IgD-negative memory B cell (primary cell): ENCODE data around the gene GTF2H1. TPM values are rescaled to one million over a fixed set of nuclear protein-coding genes. Genes with fewer than 3 reads are reported as not detected.
A peak's percentile ranks its signal among the peaks of the same experiment; 100 is the strongest.
"Not testable (repeated sequence)": the region's sequence is repeated elsewhere in the genome, so short reads cannot be mapped to it uniquely, and the experiment has no call there.

Experiments used
- H3K27ac Mint-ChIP-seq, 3 donors: one replicate each; pipeline ENCODE4 v1.8.0; 2020 to 2022; ENCODE audit warnings: mild to moderate bottlenecking in 3 of 3, mixed read lengths in 3 of 3, moderate library complexity in 1 of 3
- H3K27me3 Mint-ChIP-seq: one replicate; pipeline ENCODE4 v1.8.0; 2021; ENCODE audit warnings: mixed read lengths
- H3K36me3 Mint-ChIP-seq: one replicate; pipeline ENCODE4 v1.8.0; 2020; ENCODE audit warnings: mild to moderate bottlenecking, mixed read lengths
- H3K4me1 Mint-ChIP-seq, 3 donors: one replicate each; pipeline ENCODE4 v1.8.0; 2020 to 2022; ENCODE audit warnings: mixed read lengths in 3 of 3, mild to moderate bottlenecking in 1 of 3
- H3K4me3 Mint-ChIP-seq, 4 donors: one replicate each; pipeline ENCODE4 v1.8.0; 2020 to 2022; ENCODE audit warnings: mild to moderate bottlenecking in 4 of 4, mixed read lengths in 4 of 4, moderate library complexity in 3 of 4
- H3K9me3 Mint-ChIP-seq, 3 donors: one replicate each; pipeline ENCODE4 v1.8.0; 2020 to 2021; ENCODE audit warnings: mixed read lengths in 3 of 3, mild to moderate bottlenecking in 1 of 3
- polyA plus RNA-seq: library from polyadenylated mRNA; unstranded; fragments of 300-500 nt; fragmentation: Illumina TruSeq; gene quantifications from one replicate; pipeline ENCODE4 v1.2.3, GENCODE V29; 2021

Gene GTF2H1
- polyA plus RNA-seq, 1 donor from 2014 or later = 34.4 TPM

DNA sequence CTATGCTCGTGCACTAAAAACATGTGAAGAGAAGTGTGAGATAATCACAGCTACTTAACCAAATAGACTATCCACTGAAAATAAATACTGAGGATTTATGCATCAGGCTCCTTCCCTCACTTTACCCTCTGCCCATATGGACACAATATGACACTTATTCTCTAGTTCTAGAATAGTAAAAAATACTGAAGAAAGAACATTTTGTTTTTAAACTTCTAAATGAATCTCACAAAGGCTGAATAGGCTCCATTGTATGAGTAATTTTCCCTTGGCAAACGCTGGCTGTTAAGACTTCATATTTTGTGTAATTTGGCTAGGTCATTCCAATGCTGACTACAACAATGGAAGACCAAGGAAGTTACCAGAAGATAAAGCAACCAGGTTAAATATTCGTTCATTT is 10.4 kb upstream of the GTF2H1 start:
- no peaks in the 10 kb centered on the region for H3K27me3 Mint-ChIP-seq
- H3K27ac Mint-ChIP-seq = no peak overlapping the region
- H3K9me3 Mint-ChIP-seq = no peaks in the 10 kb centered on the region
- H3K4me1 Mint-ChIP-seq = peaks cover 20 to 23% (median 20%) of the 10 kb centered on the region in 3 donors
- H3K36me3 Mint-ChIP-seq = peaks cover 13% of the 10 kb centered on the region
- H3K4me3 Mint-ChIP-seq = peak overlapping the region in 1 of 4 donors; percentile 87

DNA sequence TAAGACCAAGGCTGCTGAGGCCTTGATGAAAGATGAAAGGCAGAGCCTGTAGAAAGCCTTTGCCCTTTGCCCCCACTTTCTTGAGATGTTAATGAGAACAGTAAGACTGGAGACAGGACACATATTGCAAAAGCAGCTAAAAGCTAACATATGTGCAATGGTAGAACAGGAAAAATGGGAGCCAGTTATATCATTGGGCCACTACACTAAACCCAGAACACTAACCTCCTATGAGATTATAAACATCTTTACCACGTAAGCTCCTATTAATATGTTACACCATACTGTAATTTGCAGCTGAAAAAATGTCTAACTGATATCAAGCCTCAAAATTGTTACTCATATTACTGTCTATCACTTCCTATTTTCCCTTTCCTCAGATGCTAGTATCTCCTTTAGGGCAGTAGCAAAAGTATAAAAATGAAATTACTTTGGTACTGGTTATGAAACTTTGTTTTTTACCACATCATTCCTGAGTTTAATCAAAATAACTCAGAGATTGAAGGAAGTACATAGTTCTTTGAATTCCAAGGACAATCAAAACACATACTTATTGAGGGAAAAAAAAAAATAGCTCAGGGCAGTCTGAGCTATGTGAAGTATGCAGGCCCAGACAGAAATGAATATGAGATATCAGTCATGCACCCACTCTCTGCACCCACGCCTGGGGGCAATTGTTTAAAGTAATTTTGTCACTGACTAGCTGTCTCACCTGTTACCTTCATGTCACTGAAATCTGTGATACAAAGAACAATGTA is 9.5 kb upstream of the GTF2H1 start:
- Mint-ChIP-seq H3K9me3 (no peaks in the 10 kb centered on the region), H3K4me1 (peaks cover 21 to 25% (median 23%) of the 10 kb centered on the region in 3 donors), H3K36me3 (peaks cover 12% of the 10 kb centered on the region), H3K27ac (peak overlapping the region in 1 of 3 donors; percentile 16), H3K4me3 (no peak overlapping the region), H3K27me3 (no peaks in the 10 kb centered on the region)

DNA sequence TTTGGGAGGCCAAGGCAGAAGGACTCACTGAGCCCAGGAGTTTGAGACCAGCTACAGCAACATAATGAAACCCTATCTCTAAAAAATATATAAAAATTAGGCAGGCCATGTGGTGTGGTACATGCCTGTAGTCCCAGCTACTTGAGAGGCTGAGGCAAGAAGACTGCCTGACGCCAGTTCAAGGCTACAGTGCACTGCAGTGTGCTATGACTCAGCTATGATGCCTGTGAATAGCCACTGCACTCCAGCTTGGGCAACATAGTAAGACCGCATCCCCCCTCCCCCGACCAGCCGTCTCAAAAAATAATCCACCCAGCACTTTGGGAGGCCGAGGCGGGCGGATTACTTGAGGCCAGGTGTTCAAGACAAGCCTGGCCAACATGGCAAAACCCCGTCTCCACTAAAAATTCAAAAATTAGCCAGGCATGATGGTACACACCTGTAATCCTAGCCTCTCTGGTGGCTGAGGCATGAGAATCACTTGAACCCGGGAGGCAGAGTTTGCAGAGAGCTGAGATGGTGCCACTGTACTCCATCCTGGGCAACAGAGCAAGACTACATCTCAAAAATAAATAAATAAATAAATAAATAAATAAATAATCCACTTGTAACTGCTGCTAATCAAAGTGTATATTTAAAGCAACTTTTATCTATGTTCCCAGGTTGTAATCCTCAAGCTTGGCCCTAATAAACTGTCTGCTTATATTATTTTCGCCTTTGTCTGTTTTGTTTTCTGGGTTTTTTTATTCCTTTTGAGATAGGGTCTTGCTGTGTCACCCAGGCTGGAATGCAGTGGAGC is 8.2 kb upstream of the GTF2H1 start:
- H3K9me3 Mint-ChIP-seq = no peaks in the 10 kb centered on the region
- H3K4me1 Mint-ChIP-seq = peaks cover 29 to 35% (median 34%) of the 10 kb centered on the region in 3 donors
- peak overlapping the region in 1 of 4 donors; percentile 17 for H3K4me3 Mint-ChIP-seq
- H3K27me3 Mint-ChIP-seq = no peaks in the 10 kb centered on the region
- peaks cover 12% of the 10 kb centered on the region for H3K36me3 Mint-ChIP-seq
- H3K27ac Mint-ChIP-seq = peak overlapping the region in 1 of 3 donors; percentile 21

- H3K4me1 Mint-ChIP-seq = peaks cover 37 to 42% (median 39%) of the 10 kb centered on the region in 3 donors
- no peaks in the 10 kb centered on the region for H3K9me3 Mint-ChIP-seq
- H3K4me3 Mint-ChIP-seq = no peak overlapping the region
- peak overlapping the region in 1 of 3 donors; percentile 21 for H3K27ac Mint-ChIP-seq
- H3K27me3 Mint-ChIP-seq = no peaks in the 10 kb centered on the region
- H3K36me3 Mint-ChIP-seq = peaks cover 12% of the 10 kb centered on the region
These were observed 7.4 kb upstream of the GTF2H1 start for GRCh38 chr11:18314784-18315523.

DNA sequence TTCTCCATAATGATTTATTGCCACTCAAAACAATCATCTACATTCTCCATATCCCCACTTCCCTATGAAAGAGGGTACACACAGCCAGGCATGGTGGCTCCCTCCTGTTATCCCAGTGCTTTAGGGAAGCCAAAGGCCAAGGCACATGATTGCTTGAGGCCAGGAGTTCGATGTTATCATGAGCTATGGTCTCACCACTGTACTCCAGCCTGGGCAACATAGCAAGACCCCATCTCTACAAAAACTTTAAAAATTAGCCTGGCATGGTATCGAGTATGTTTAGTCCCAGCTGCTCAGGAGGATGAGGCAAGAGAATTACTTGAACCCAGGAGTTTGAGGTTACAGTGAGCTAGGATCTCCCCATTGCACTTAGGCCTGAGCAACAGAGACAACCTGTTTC is 6.5 kb upstream of the GTF2H1 start:
- Mint-ChIP-seq H3K27me3 (no peaks in the 10 kb centered on the region), H3K4me3 (no peak overlapping the region), H3K36me3 (peaks cover 10% of the 10 kb centered on the region), H3K27ac (no peak overlapping the region), H3K4me1 (peaks cover 39 to 46% (median 39%) of the 10 kb centered on the region in 3 donors), H3K9me3 (no peaks in the 10 kb centered on the region)

DNA sequence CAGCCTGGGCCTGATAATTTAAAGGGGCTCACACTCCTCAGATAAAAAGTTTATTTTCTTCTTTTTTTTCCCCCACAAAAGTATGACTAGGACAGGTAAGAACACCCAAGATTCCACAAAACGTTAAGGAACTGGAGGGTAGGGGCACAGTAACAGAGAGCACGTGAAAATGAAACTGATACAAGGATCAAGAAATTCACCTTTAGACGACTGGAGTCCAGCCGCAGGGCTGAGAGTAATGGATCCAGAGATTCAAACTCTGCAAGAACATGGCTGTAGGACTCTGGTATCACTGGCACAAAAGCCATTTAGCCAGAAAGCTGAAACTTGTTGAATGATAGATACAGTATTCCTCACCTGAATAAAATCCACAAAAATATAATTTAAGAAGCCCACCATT is 4.8 kb upstream of the GTF2H1 start:
- Mint-ChIP-seq H3K4me3 (no peak overlapping the region), H3K27me3 (no peaks in the 10 kb centered on the region), H3K9me3 (no peaks in the 10 kb centered on the region), H3K36me3 (peaks cover 5% of the 10 kb centered on the region), H3K4me1 (peaks cover 34 to 51% (median 37%) of the 10 kb centered on the region in 3 donors), H3K27ac (no peak overlapping the region)

- no peaks in the 10 kb centered on the region for H3K9me3 Mint-ChIP-seq
- peaks cover 7% of the 10 kb centered on the region for H3K36me3 Mint-ChIP-seq
- H3K4me1 Mint-ChIP-seq = peaks cover 50 to 52% (median 51%) of the 10 kb centered on the region in 3 donors
- H3K27ac Mint-ChIP-seq = peak overlapping the region in 1 of 3 donors; percentile 13
- H3K4me3 Mint-ChIP-seq = peak overlapping the region in 1 of 4 donors; percentile 96
- no peaks in the 10 kb centered on the region for H3K27me3 Mint-ChIP-seq
These were observed 2.5 kb upstream of the GTF2H1 start for GRCh38 chr11:18319914-18320313.

- H3K27ac Mint-ChIP-seq = peak overlapping the region in 1 of 3 donors; percentile 13
- H3K36me3 Mint-ChIP-seq = peaks cover 7% of the 10 kb centered on the region
- H3K4me3 Mint-ChIP-seq = peak overlapping the region in 3 of 4 donors; percentile 38 to 96 (median 76)
- no peaks in the 10 kb centered on the region for H3K27me3 Mint-ChIP-seq
- H3K9me3 Mint-ChIP-seq = no peaks in the 10 kb centered on the region
- peaks cover 54 to 58% (median 56%) of the 10 kb centered on the region in 3 donors for H3K4me1 Mint-ChIP-seq
These were observed 1.8 kb upstream of the GTF2H1 start for GRCh38 chr11:18320617-18321016.

DNA sequence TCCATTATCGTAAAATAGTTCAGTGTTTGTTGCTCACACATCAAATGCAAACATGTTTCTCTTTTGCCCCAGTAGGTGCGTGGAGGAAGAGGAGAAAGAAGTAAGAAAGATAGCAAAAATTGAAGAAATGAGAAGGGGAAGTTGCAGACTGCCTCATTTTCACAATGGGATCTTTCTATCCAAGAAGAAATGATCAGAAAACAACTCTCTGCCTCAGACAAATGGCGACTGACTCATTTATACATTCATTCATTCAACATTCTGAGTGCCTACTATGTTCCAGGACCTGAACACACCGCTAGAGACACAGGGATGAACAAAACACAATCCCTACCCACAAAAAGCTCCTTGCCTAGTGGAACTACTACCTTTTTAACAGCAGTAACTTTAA is 794 bp upstream of the GTF2H1 start:
- H3K27me3 Mint-ChIP-seq = no peaks in the 10 kb centered on the region
- peak overlapping the region; percentile 98 to 100 (median 100) for H3K27ac Mint-ChIP-seq
- peak overlapping the region; percentile 96 to 99 (median 98) for H3K4me3 Mint-ChIP-seq
- no peaks in the 10 kb centered on the region for H3K9me3 Mint-ChIP-seq
- peaks cover 56 to 58% (median 57%) of the 10 kb centered on the region in 3 donors for H3K4me1 Mint-ChIP-seq
- peaks cover 3% of the 10 kb centered on the region for H3K36me3 Mint-ChIP-seq

GRCh38 chr11:18322818-18323570 is 627 bp downstream of the GTF2H1 start:
- peaks cover 54 to 56% (median 56%) of the 10 kb centered on the region in 3 donors for H3K4me1 Mint-ChIP-seq
- H3K4me3 Mint-ChIP-seq = peak overlapping the region; percentile 96 to 99 (median 98)
- no peaks in the 10 kb centered on the region for H3K9me3 Mint-ChIP-seq
- H3K27me3 Mint-ChIP-seq = no peaks in the 10 kb centered on the region
- peak overlapping the region; percentile 98 to 100 (median 100) for H3K27ac Mint-ChIP-seq
- peaks cover 4% of the 10 kb centered on the region for H3K36me3 Mint-ChIP-seq

DNA sequence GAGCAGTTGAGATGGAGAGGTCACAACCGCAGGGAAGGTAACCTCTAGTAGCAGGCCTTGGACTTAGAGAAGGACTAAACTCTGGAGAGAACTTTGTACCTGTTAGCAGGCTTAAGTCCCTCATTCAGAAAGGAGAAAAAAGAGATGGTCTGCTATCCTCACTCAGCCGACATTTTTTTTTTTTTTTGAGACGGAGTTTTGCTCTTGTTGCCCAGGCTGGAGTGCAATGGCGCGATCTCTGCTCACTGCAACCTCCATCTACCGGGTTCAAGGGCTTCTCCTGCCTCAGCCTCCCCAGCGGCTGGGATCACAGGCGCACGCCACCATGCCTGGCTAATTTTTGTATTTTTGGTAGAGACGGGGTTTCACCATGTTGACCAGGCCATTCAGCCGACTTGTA is 1.5 kb downstream of the GTF2H1 start:
- H3K4me1 Mint-ChIP-seq = peaks cover 46 to 53% (median 48%) of the 10 kb centered on the region in 3 donors
- H3K4me3 Mint-ChIP-seq = peak overlapping the region; percentile 96 to 99 (median 98)
- H3K9me3 Mint-ChIP-seq, H3K36me3 Mint-ChIP-seq, H3K27me3 Mint-ChIP-seq: not testable (repeated sequence)
- H3K27ac Mint-ChIP-seq = peak overlapping the region; percentile 47 to 98 (median 76)

DNA sequence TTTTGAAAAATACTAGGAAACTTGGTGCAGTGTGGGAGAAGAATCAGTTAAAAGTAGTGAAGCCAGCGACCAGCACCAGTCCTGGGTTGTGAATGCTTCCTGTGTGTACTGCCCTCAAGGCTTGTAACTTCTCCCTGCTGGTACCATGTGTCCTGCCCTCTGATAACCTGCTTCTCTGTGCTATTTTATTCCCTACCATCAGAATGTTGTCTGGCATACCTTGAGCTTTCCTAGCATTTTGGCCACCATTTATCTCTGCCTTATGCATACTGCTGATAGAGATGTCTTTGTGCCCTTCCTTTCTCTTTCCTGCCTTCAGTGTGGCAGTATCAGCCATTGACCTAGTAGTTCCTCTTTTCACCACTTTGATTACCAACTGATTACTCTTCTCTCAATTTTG is 2.0 kb downstream of the GTF2H1 start:
- Mint-ChIP-seq H3K36me3 (peaks cover 7% of the 10 kb centered on the region), H3K9me3 (no peaks in the 10 kb centered on the region), H3K4me3 (peak overlapping the region; percentile 82 to 99 (median 97)), H3K4me1 (peaks cover 45 to 53% (median 46%) of the 10 kb centered on the region in 3 donors), H3K27me3 (no peaks in the 10 kb centered on the region), H3K27ac (peak overlapping the region; percentile 75 to 98 (median 76))

GRCh38 chr11:18329196-18329870 is 7.0 kb downstream of the GTF2H1 start:
- peak overlapping the region in 3 of 4 donors; percentile 13 to 51 (median 29) for H3K4me3 Mint-ChIP-seq
- peaks cover 16% of the 10 kb centered on the region for H3K36me3 Mint-ChIP-seq
- H3K27me3 Mint-ChIP-seq = no peaks in the 10 kb centered on the region
- peaks cover 40 to 50% (median 40%) of the 10 kb centered on the region in 3 donors for H3K4me1 Mint-ChIP-seq
- peak overlapping the region in 2 of 3 donors; percentile 14 to 71 for H3K27ac Mint-ChIP-seq
- H3K9me3 Mint-ChIP-seq = no peaks in the 10 kb centered on the region
